Measurements from ENCODE around the gene PLEKHM3.
"Not testable (repeated sequence)": the region's sequence is repeated elsewhere in the genome, so short reads cannot be mapped to it uniquely, and the experiment has no call there.

PLEKHM3 gene

DNA sequence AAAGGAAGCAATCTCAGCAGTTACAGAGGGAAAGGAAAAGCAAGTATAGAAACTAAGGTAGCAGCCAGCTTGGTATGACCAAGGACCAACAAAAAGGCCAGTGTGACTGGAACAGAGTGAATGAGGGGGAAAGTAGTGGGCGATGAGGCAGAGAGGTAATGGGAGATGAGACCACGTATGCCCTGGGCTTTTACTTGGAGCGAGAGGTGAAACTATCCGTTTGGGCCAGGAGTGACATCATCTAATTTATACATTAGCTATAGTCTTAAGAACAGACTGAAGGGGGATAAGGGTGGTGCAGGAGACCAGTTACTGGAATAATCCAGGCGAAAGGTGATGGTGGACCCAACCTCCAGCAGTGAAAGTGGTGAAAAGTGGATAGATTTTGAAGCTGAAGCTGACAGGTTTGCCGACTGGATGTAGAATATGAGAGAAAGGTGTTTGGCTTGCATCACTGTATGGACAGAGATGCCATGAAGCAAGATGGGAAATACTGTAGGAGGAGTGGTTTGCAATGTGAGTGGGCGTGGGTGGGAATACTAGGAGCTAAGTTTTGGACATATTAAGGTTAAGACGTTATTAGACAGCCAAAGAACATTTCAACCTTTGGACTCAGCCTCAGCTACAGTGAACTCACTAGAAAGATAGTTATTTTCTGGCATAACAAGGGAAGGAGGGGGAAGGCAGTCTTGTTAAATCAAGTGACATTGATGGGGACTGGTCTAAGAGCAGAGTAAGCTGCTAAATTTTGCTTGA, 106.0 kb downstream of the PLEKHM3 start:
- DNase-seq = no peak

GRCh38 chr2:207914716-207915115, 110.6 kb downstream of the PLEKHM3 start:
- DNase-seq = no peak

- no peak for DNase-seq
Measured at GRCh38 chr2:207913772-207914358, 111.5 kb downstream of the PLEKHM3 start.

- DNase-seq = no peak
Measured at GRCh38 chr2:207911856-207912255, 113.5 kb downstream of the PLEKHM3 start.

DNA sequence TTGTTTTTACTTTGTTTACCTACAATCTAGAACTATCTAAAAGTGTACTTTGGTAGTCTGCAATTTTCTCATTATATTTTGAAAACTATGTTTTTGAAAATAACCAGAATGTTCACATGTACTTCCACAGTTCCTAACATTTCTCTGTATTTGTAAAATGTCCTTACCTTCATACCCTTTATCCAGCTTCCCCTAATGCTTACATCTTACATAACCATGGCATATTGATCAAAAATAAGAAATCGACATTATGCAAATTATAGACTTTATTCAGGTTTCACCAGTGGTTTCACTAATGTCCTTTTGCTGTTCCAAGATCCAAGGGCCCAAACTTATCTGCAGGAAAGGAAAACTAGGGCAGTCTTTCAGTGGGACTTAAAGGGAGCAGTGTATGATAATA, 114.1 kb downstream of the PLEKHM3 start:
- DNase-seq = no peak

DNA sequence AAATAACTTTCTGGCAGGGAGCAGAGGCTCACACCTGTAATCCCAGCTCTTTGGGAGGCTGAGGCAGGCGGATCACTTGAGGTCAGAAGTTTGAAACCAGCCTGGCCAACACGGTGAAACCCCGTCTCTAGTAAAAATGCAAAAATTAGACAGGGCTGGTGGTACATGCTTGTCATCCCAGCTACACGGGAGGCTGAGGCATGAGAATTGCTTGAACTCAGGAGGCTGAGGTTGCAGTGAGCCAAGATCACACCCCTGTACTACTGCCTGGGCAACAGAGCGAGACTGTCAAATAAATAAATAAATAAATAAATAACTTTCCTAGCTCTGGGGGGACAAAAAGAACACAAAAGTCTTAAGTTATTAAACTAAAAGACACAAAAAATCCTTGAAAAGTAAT, 118.8 kb downstream of the PLEKHM3 start:
- not testable (repeated sequence) for DNase-seq

DNA sequence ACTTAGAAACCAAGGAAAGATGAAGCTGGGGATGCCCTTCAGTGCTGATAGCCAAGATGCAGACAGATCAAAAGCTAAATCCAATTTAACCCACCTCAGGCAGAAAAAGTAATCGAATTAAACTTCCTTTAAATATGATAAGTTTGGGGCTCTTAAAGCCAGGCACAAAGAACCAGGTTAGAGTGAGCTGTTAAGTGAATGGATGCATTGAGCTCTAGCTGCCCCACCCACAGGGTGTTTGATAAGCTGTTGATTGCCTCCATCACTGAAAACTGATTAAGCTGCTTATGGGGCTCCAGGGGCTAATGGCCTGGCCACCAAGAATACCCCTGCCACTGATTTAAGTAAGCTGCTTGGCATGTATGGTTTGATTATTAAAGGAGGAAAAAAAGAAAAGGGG, 119.8 kb downstream of the PLEKHM3 start:
- DNase-seq = no peak

DNA sequence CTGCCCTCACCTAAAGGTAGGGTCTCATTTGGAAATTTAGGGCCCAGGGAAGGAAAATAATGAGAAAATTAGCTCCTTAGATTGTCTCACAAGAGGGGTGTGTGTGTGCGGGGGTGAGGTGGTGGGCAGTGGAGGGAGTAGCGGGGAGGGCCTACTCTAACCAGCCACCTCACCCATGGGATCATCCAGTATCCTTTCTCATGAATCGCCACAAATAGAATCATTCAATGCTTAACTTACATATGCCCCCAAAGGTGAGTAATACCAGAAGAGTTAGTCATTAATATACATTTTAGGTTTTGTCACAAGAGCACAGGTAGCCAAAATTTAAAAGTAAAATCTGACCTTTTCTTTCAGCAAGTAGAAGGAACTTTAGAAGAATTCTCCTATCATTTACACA, 122.1 kb downstream of the PLEKHM3 start:
- no peak for DNase-seq

DNA sequence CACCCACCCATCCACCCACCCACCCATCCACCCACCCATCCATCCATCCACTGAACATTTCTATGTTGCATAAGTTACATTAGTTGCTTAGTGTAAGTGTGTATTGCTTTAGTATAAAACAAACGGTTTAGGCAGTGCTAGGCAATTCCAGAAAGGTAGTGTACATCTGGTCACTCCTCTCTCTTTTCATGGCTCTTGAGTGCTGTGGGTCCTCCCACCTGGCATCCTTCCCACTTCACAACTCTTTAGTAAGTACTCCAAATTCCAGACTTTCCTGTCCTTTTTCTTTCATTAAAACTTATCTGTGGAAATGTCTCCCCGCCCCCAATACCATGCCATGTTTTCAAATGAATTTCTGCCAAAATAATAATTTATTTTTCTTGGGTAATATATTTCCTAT, 122.5 kb downstream of the PLEKHM3 start:
- DNase-seq = no peak

GRCh38 chr2:207901829-207902228, 123.5 kb downstream of the PLEKHM3 start:
- no peak for DNase-seq

- DNase-seq = no peak
Measured at GRCh38 chr2:207901401-207901800, 123.9 kb downstream of the PLEKHM3 start.

DNA sequence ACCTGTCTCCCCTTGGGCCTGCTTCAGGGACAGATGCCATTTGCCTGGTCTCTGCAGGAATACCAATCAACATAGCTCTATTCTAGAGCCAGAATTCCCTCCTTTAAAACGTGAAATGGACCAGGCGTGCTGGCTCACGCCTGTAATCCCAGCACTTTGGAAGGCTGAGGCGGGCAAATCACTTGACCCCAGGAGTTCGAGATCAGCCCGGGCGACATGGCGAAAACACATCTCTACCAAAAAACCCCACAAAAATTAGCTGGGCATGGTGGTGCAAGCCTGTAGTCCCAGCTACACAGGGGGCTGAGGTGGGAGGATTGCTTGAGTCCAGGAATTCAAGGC, 127.0 kb downstream of the PLEKHM3 start:
- DNase-seq = no peak

DNA sequence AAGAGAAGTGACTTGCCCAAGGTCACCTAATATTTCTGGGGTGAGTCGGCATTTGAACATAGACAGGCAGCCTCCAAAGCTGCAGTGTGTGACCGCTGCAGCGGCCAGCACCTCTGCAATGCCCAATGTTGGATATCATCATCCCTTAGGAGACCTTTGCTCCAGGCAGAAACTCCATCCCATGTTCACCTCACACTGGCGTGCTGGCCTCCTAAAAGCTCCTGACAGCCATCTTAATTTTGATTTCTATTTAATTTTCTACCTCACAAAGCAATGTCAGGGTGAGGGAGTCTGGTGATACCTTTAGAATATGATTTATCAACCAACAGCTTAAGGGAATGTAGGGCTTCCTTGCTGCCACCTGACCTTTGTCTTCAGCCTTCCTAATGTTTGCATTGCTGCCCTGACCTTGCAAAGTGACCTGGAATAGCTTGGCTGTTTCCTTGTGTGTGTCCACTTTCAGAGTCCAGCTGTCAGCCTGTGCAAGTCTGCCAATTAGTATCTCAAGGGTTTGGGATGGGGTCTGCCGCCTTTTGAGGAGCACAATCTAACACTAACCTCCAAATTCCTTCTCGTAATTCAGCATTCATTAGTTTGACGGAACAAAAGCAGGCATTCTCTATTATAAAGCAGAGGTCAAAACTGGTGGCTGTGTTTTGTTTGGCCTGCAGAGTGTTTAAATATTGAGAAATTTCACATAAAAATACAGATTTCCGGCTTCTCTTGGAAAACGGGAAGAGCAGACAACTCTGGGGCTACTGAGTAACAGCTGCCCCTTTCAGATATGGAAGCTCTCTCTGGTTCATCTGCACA, 127.6 kb downstream of the PLEKHM3 start:
- no peak for DNase-seq

- DNase-seq = no peak
Measured at GRCh38 chr2:207896525-207897285, 128.6 kb downstream of the PLEKHM3 start.

GRCh38 chr2:207895274-207895860, 130.0 kb downstream of the PLEKHM3 start:
- DNase-seq = no peak

DNA sequence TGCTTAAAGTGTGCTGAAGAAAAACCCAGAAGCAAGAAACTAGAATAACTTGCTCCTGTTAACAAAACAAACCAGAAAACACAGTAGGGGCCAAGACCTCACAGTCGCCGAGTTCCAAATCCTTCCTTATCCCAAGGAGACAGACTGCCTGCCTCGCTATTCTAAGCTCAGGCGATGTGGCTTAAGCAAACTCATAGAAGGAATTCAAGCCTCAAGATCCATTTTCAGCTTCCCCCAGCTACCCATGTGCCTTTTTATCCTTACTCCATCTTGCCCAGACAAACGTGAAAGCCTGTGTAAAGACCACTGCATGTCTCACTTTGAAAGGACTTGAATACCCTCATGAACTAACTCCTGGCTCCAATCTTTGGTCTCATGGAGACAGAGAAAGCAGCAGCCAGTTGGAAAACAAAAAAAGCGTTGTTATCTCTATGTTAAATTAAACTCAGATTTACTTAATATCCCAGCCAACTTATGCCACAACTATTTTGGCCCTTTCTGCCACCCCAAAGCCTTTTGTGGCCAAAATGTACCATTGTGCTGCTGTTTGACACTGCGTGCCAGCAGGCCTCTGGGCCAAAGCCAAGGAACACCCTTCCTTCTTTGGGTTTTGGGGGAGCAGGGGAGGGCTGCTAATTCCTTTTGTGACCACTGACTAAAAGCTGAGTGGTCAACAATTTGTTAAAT, 132.5 kb downstream of the PLEKHM3 start:
- no peak for DNase-seq

GRCh38 chr2:207891086-207891844, 134.1 kb downstream of the PLEKHM3 start:
- no peak for DNase-seq

DNA sequence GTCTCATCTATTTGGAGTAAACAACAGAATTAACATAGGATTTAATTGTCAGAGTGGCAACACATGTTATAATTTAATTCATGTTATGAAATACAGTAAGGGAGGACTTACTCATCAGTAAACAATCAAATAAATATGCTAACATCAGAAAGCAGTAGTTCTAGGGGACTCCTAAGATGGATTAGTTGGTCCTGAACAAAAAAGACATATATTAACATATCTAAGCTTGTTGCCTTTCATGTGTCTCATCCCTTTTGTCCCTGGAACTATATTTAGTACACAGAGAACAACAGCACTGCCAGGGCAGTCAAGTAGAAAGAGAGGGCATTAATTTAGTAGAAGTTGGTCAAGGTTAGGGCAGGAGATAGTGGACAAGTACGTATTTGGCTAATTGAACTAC, 137.8 kb downstream of the PLEKHM3 start:
- no peak for DNase-seq

- no peak for DNase-seq
Measured at GRCh38 chr2:207885010-207885409, 140.3 kb downstream of the PLEKHM3 start.

- no peak for DNase-seq
Measured at GRCh38 chr2:207884127-207884526, 141.2 kb downstream of the PLEKHM3 start.

DNA sequence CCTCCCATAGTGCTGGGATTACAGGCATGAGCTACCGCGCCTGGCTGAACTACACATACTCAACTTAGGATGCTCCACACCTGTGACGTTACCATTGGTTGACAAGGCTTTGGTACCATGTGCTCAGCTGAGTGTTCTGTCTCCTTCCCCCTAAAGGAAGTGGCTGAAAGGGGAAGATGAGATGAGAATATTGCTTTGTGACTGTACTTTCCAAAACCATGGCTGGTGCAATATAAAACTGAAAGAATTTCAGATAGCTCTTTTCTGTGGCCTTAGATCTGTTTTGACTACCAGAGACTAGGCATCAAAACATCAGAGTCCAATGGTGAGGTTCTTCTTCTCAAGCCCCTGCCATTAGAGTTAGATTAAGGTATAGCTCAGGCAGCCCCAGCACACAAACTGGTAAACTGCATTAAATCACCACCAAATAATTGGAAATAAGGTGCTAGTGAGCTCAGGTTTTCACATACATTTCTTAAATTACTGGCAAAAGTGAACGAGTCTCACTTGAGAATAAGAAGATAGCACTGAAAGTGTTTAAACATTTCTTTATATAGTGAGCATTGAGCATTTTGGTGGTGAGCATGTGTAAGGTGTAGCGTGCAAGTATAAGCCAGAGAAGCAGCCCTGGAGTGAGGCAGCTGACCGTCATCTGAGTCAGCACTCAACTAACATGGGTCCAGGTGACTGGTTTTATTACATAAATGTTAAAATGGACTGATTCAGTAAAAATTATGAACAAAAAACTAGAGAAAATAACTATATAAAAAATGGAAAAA, 142.1 kb downstream of the PLEKHM3 start:
- no peak for DNase-seq
